Measurements from ENCODE around the gene HACD2.

Gene HACD2

GRCh38 chr3:123458255-123458654 is 126.6 kb downstream of the HACD2 start:
- no peaks in the 10 kb centered on the region for H3K4me1 ChIP-seq (ENCODE audit: low read length)
- no peak for DNase-seq
- H2AFZ ChIP-seq (ENCODE audit: low read length): no peak overlapping the region
- no peaks in the 10 kb centered on the region for H3K27me3 ChIP-seq (replicated peaks; ENCODE audit: insufficient read depth, low read length)
- H3K36me3 ChIP-seq (replicated peaks; ENCODE audit: insufficient read depth, low read length): no peaks in the 10 kb centered on the region
- no peak overlapping the region for H3K9ac ChIP-seq (ENCODE audit: low read length)
- TF ChIP-seq CTCF (IDR thresholded peaks at IDR 0.05; ENCODE audit: low read length): no peak
- TF ChIP-seq EZH2 (optimal IDR thresholded peaks at IDR 0.05; ENCODE audit: low read depth, low read length): no peak
- TF ChIP-seq EZH2phosphoT487 (IDR thresholded peaks at IDR 0.05; ENCODE audit: low read length): no peak
- no peak overlapping the region for H3K4me2 ChIP-seq (ENCODE audit: low read depth, low read length)
- no peak overlapping the region for H3K27ac ChIP-seq (ENCODE audit: low read length)
- H3K79me2 ChIP-seq (ENCODE audit: low read length): no peaks in the 10 kb centered on the region
- H3K4me3 ChIP-seq (ENCODE audit: low read length): no peak overlapping the region
- no peaks in the 10 kb centered on the region for H3F3A ChIP-seq (ENCODE audit: insufficient read depth, low read length)
- no peaks in the 10 kb centered on the region for H4K20me1 ChIP-seq (ENCODE audit: insufficient read depth, low read length)
- no peaks in the 10 kb centered on the region for H3K9me2 ChIP-seq (replicated peaks; ENCODE audit: insufficient read depth, low read length)
- no peaks in the 10 kb centered on the region for H3K9me3 ChIP-seq (replicated peaks; ENCODE audit: insufficient read depth, low read length)

GRCh38 chr3:123457841-123458240 is 127.0 kb downstream of the HACD2 start:
- H3K27ac ChIP-seq (ENCODE audit: low read length): no peak overlapping the region
- no peaks in the 10 kb centered on the region for H3K36me3 ChIP-seq (replicated peaks; ENCODE audit: insufficient read depth, low read length)
- DNase-seq: no peak
- no peak overlapping the region for H2AFZ ChIP-seq (ENCODE audit: low read length)
- no peak for TF ChIP-seq EZH2phosphoT487 (IDR thresholded peaks at IDR 0.05; ENCODE audit: low read length)
- no peaks in the 10 kb centered on the region for H4K20me1 ChIP-seq (ENCODE audit: insufficient read depth, low read length)
- H3F3A ChIP-seq (ENCODE audit: insufficient read depth, low read length): no peaks in the 10 kb centered on the region
- H3K9me2 ChIP-seq (replicated peaks; ENCODE audit: insufficient read depth, low read length): no peaks in the 10 kb centered on the region
- H3K4me3 ChIP-seq (ENCODE audit: low read length): no peak overlapping the region
- H3K9me3 ChIP-seq (replicated peaks; ENCODE audit: insufficient read depth, low read length): no peaks in the 10 kb centered on the region
- no peak overlapping the region for H3K4me2 ChIP-seq (ENCODE audit: low read depth, low read length)
- no peaks in the 10 kb centered on the region for H3K79me2 ChIP-seq (ENCODE audit: low read length)
- H3K9ac ChIP-seq (ENCODE audit: low read length): no peak overlapping the region
- H3K27me3 ChIP-seq (replicated peaks; ENCODE audit: insufficient read depth, low read length): no peaks in the 10 kb centered on the region
- no peaks in the 10 kb centered on the region for H3K4me1 ChIP-seq (ENCODE audit: low read length)

- no peak for DNase-seq
- H3K27ac ChIP-seq (ENCODE audit: low read length): no peak overlapping the region
- no peak for TF ChIP-seq CTCF (IDR thresholded peaks at IDR 0.05; ENCODE audit: low read length)
- no peak for TF ChIP-seq EZH2phosphoT487 (IDR thresholded peaks at IDR 0.05; ENCODE audit: low read length)
- no peak for TF ChIP-seq EZH2 (optimal IDR thresholded peaks at IDR 0.05; ENCODE audit: low read depth, low read length)
- no peaks in the 10 kb centered on the region for H4K20me1 ChIP-seq (ENCODE audit: insufficient read depth, low read length)
- H3K9ac ChIP-seq (ENCODE audit: low read length): no peak overlapping the region
- no peaks in the 10 kb centered on the region for H3K4me1 ChIP-seq (ENCODE audit: low read length)
- H3K9me2 ChIP-seq (replicated peaks; ENCODE audit: insufficient read depth, low read length): no peaks in the 10 kb centered on the region
- H3K4me2 ChIP-seq (ENCODE audit: low read depth, low read length): no peak overlapping the region
- H3K36me3 ChIP-seq (replicated peaks; ENCODE audit: insufficient read depth, low read length): no peaks in the 10 kb centered on the region
- no peaks in the 10 kb centered on the region for H3F3A ChIP-seq (ENCODE audit: insufficient read depth, low read length)
- no peak overlapping the region for H2AFZ ChIP-seq (ENCODE audit: low read length)
- no peak overlapping the region for H3K4me3 ChIP-seq (ENCODE audit: low read length)
- peaks cover 8% of the 10 kb centered on the region for H3K27me3 ChIP-seq (replicated peaks; ENCODE audit: insufficient read depth, low read length)
- no peaks in the 10 kb centered on the region for H3K9me3 ChIP-seq (replicated peaks; ENCODE audit: insufficient read depth, low read length)
- no peaks in the 10 kb centered on the region for H3K79me2 ChIP-seq (ENCODE audit: low read length)
Observed at GRCh38 chr3:123453675-123454074, 131.2 kb downstream of the HACD2 start.

- Histone ChIP-seq H3K4me2 (ENCODE audit: low read depth, low read length) (no peak overlapping the region), H3F3A (ENCODE audit: insufficient read depth, low read length) (no peaks in the 10 kb centered on the region), H3K27ac (ENCODE audit: low read length) (no peak overlapping the region), H3K4me1 (ENCODE audit: low read length) (no peaks in the 10 kb centered on the region), H3K9me2 (replicated peaks; ENCODE audit: insufficient read depth, low read length) (no peaks in the 10 kb centered on the region), H2AFZ (ENCODE audit: low read length) (no peak overlapping the region), H4K20me1 (ENCODE audit: insufficient read depth, low read length) (no peaks in the 10 kb centered on the region), H3K4me3 (ENCODE audit: low read length) (no peak overlapping the region), H3K27me3 (replicated peaks; ENCODE audit: insufficient read depth, low read length) (peaks cover 8% of the 10 kb centered on the region), H3K9me3 (replicated peaks; ENCODE audit: insufficient read depth, low read length) (no peaks in the 10 kb centered on the region), H3K79me2 (ENCODE audit: low read length) (no peaks in the 10 kb centered on the region), H3K36me3 (replicated peaks; ENCODE audit: insufficient read depth, low read length) (no peaks in the 10 kb centered on the region), H3K9ac (ENCODE audit: low read length) (no peak overlapping the region)
- DNase-seq: no peak
- TF ChIP-seq EZH2 (optimal IDR thresholded peaks at IDR 0.05; ENCODE audit: low read depth, low read length) (no peak), EZH2phosphoT487 (IDR thresholded peaks at IDR 0.05; ENCODE audit: low read length) (no peak), CTCF (IDR thresholded peaks at IDR 0.05; ENCODE audit: low read length) (no peak)
Observed at GRCh38 chr3:123451186-123451585, 133.7 kb downstream of the HACD2 start.
